CD4-positive, alpha-beta T cell treated with Interleukin-21 for 1 hour (primary cell): ENCODE data around the gene CES4A.
"Not testable (repeated sequence)": the region's sequence is repeated elsewhere in the genome, so short reads cannot be mapped to it uniquely, and the experiment has no call there.

Source experiments
- DNase-seq: peaks from one replicate; pipeline ENCODE4 v3.0.0-alpha.2; 2020

CES4A gene

DNA sequence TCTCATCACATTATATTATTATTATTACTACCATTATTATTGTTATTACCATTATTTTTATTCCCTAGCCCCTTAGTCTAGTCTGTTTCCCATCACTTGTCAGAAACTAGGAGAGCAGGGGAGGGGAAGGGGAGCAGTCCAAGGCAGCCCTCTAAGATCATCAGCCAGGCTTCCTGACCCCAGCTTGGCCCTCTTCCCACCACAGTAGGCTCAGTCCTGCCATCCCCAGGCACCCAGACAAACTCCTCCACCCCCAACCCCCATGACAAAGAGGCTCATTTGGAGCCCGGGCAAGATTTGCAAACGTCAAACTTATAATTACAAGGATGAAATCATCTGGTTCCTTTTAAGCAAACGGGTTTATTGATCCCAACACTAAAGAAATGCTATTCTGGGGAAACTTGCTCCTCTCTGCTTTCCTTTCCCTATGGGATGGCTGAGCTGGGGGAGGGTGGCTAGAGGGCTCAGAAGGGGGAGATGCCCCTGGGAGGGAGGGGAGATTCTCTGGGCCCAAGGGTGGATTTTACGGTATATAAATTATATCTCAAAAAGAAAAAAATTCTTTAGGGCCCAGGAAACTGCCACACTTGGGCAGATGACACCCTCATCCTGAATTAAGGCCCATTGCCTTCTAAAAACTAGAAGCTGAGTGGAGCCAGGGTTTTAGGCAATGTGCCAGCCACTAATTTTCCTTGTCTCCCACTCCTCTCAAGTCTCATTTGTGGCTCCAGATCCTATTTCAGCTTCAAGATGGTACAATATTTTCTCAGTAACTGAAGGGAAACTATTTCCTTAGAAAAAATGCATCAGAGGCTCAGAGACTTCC is 36.2 kb downstream of the CES4A start:
- DNase-seq, result no peak

DNA sequence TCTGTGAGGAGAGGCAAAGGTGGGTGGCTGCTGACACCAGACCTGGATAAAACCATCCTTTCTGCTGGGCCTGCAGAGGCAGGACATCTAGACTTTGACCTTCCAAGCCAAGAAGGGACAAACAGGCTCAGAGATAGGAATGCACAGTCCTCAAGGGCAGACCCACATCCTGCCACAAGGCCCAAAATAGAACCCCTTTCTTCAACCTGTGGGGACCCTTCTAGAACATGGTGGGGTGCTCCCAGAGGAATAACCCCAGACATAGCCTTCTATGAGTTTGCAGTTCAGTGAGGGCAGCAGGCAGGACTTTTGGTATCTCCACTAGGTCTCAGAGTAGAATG is 36.8 kb downstream of the CES4A start:
- DNase-seq, result no peak

DNA sequence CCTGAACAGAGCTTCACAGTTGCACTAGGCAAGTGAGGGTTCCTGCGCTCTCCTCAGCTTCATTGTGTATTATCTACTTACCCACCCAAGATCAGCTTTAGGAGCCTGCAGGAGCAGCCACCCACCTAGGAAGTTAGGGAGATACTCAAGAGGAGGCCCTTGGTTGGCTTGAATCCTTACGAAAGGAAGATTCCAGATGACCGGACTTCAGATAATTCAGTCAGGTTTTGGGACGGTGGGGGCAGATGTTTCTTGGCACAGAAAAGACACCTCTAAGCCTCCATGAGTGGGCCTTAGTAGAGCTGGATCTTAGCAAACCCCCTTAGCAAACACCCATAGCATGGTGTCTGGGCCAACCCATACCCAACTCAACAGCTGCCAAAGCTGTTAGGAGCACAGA is 38.2 kb downstream of the CES4A start:
- no peak for DNase-seq

DNA sequence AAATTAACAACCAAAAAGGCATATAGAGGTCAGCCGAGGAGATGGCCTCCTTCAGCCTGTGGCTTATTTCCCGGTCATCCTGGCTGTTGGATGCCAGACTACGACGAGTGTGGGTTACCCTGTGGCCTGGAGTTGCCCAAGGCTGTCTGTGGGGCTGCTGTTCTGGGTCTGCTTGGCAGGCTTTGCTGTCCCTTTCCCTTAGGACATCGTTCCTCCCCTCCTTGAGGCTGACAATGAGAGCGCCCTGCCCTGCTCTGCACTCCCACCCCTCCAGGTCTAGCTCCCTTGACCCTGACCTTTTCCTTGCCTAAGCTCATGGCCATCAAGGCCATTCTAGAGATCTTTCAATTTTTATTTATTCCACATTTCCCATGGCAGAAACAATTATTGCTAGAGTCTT is 38.7 kb downstream of the CES4A start:
- DNase-seq, result no peak

DNA sequence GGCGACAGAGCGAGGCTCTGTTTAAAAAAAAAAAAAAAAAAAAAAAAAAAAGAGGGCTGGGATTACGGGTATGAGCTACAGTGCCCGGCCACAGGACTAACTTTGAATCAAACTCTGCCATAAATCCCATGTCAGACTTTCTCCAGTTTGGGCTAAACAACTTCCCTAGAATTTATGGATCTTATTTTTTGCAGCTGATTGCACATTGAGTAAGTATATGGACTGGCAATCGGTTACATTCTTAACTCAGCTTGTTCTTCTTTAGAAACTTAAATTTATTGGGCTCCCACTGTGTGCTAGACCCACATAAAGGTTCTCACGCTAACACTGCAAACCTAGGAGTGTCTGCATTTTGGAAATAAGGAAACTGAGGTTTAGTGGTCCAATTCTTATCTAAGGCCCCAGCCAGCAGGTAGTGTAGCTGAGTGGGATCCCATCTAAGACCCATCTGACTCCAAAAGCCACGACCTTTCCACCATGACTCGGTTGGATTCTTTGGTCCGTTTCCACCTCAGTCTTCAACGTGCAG is 39.8 kb downstream of the CES4A start:
- no peak for DNase-seq

DNA sequence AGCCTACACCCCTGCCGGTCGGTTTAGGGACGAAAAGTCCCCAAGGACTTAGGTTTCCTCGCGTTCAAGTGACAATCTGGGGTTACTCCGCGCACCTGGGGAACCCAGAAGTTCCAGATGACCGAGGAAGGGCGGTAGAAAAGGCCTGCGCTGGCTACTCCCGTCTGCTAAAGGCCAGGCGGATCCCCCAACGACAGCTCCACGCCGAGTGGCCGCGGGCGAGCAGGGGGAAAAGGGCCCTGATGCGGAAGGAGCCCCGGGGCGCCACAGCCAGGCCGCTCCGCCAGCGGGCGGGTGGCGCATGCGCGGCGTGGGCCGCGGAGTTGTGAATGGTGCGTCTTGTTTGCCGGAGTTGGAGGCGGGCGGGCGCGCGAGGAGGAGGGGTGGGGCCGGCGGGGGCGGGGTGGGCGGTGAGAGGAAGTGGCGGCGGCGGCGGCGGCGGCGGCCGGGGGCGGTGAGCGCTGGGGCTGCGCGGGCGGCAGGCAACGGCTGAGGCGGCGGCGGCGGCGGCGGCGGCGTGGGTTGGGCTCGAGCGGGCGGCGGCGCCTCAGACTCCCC is 40.4 kb downstream of the CES4A start, which contains the start of gene CBFB:
Gene CBFB, plus strand, starts transcription at position 454 of the 558 bp plus-strand sequence. CDS start 259 bp downstream, outside the sequence.
- peak; percentile 95 for DNase-seq

DNA sequence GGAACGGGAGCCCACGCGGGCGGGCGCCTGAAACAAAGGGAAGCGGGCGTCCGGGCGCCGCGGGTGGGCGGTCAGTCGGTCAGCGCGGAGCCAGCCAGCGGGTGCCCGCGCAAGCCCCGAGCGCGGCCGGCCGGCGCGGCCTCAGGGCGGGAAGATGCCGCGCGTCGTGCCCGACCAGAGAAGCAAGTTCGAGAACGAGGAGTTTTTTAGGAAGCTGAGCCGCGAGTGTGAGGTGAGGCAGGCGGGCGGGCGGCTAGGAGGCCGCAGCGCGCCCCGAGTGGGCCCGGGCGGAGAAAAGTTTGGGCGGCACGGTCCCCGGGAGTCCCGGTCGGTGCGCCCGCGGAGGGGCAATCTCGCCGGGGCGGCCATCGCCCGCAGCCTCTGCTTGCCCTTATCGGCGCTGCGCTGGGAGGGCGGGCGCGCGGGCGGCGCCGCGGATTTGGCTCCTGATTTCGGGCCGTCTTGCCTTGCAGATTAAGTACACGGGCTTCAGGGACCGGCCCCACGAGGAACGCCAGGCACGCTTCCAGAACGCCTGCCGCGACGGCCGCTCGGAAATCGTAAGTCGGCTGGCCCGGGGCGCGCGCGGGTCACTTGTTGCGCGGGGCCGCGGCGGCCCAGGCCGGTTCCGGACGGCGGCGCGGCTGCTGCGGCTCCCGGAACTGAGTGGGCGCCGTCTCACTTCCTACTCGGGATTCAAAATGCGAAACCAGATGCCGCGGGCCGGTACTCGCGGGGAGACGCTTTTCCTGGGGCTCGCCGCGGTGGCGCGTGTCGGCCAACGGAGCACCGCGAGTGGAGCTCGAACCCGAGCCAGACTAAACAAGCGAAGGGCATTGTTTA is 41.1 kb downstream of the CES4A start:
- DNase-seq, result peak; percentile 55

DNA sequence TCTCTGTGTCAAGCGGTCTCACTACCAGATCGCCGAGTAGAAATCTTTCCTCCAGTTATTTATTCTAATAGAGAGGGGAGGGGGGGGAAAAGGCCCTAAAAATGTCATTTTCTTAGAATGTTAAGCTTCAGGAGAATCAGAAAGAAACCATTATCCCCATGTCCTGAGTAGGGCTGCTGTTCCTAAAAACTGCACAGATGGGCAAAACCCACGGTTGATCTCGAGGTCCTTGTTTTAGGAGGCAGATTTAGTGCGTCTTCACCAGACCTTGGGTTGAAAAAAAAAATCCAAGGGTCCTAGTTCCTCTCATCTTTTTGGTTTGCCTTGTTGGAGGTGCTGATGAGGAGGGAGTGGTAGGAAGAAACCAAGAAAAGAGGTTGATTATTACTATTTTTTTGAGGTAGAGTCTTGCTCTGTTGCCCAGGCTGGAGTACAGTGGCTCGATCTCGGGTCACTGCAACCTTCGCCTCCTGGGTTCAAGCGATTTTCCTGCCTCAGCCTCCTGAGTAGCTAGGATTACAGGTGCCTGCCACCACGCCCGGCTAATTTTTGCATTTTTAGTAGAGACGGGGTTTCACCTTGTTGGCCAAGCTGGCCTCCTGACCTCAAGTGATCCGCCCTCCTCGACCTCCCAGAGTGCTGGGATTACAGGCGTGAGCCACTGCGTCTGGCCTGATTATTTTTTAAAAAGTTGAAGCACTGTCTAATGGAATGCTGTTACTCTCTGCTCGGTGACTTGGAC is 42.0 kb downstream of the CES4A start:
- no peak for DNase-seq

DNA sequence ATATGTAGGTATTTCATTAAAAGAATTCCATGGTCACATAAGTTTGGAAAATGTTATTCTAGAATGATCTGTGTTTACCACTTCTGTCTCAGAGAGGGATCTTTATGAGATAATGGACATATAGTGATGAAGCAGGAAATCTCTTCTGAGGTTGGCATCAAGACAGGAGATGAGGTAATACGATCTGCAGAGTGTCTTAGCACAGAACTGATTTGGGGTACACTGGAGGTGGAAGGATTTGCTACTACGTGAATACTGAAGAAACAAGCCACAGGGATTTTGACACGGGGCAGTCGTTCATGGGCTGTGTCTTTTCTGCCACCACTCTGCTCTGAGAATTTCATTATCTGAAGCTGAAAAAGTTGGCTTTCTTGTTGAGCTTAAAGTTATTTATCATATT is 46.1 kb downstream of the CES4A start:
- no peak for DNase-seq

DNA sequence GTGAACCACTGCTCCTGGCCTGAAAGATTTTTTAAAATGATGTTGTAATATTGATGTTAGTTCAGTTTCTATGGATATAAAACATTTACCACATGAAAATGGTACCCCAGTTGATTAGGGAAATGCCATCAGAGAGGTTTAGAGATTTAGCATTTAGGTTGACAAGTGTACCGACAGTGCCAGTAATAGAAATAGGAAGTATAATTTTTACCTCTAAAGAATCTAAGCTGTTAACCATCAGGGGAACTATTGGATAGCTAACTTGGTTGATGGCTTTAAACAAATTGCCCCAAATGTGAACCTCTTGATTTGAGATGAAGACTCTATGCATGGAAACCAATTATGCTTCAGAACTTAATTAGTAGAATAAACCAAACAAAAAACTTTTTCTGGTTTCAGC is 47.0 kb downstream of the CES4A start:
- no peak for DNase-seq

DNA sequence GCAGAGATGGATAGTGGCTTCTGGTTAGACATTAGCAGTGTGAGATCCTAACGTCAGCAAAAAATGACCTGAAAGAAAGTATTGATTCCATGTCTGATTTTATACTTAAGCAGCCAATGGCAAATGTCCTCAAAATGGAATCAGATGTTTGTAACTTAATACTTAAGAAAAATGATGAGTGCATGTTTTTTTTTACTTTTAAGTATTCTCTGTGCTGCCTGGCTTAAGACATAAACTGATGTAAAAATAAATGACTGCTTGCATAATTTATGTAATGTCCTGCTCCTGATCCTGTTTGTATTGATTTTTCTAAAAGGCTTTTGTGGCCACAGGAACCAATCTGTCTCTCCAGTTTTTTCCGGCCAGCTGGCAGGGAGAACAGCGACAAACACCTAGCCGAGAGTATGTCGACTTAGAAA is 47.9 kb downstream of the CES4A start:
- no peak for DNase-seq

DNA sequence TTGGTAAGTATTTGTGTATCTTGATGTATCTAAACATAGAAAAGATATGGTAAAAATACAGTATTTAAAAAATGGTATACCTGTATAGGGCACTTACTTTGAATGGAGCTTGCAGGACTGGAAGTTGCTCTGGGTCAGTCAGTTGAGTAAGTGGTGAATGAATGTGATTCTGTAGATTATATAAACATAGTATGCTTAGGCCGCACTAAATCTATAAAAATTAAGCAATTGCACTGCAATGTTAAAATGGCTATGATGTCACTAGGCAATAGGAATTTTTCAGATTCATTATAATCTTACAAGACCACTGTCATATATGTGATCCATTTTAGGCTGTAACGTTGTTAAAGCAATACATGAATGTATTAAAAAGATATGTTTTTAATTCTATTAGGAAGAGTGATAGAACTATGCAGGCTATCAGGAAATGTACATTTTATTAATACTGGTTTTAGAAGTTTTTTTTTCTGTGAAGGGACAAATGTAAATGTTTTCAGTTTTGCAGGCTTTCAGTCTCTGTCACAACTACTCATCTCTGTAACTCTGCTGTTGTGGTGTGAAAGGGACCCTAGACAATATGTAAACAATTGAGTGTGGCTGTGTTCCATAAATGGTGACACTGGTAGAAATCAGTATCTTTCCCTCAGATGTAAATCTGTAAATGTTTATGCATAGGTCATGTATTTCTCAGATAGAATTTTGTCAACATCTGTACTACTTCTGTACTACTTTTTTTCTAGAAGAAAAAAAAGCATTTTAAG is 51.1 kb downstream of the CES4A start:
- no peak for DNase-seq

DNA sequence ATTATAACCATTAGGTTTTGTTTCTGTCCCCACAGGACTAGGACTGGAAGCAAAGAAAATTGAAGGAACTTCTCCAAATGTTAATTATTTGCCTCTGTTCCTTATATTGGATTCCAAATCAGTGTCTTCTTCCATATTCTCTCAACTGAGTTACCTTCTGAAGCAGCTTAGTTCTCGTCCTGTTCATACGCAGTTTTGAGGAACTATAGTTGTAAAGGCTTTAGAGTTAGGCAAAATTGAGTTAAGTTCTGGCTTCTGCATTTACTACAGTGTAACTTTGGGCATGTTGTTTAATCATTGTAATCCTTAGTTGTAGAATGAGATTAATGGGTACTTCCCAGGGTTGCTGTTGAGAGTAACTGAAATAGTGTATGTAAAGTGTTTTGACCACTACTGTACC is 51.8 kb downstream of the CES4A start:
- no peak for DNase-seq

DNA sequence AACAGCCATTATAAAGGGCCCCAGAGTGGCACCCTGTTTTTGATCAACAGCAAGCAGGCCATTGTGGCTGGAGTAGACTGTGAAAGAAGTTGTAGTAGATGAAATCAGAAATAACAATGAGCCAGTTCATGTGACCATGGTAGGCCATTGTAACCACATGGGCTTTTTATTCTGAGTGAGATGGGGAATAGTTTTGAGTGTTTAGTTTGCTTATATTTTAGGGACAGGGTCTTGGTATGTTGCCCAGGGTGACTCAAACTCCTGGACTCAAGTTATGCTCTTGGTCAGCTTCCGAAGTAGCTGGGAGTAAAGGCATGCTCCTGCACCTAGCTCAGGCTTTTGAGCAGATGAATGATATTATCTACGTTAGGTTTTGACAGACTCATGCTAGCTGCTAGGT is 52.5 kb downstream of the CES4A start:
- DNase-seq, result no peak

DNA sequence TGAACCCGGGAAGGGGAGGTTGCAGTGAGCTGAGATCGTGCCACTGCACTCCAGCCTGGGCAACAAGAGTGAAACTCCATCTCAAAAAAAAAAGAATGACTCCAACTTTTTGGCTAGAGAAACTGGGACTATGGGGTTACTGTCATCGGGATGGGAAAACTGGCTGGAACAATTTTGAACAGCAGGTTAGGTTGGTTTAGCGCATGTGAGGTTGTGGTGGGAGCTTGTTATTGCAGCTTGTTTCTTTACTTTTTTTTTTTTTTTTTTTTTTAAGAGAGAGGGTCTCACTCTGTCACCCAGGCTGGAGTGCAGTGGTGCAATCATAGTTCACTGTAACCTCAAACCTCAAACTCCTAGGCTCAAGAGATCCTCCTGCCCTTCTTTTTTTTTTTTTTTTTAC is 53.1 kb downstream of the CES4A start:
- DNase-seq, result not testable (repeated sequence)

DNA sequence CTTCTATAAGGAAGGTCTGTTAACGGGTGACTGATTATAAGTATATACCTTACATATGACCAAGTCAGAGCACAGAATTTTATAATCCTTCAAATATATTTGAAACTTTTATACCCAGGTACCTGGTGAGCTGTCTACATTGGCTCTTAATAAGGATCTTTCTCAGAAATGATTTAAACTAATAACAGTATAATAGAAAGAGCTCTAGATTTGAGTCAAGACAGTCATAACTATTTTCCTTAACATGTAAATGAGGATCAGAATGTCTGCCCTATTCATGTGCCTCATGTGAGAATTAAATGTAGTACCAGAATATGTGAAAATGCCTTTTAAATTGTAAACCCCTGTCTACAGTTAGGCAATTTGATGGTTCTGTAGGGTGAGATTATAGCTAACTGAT is 55.0 kb downstream of the CES4A start:
- no peak for DNase-seq

DNA sequence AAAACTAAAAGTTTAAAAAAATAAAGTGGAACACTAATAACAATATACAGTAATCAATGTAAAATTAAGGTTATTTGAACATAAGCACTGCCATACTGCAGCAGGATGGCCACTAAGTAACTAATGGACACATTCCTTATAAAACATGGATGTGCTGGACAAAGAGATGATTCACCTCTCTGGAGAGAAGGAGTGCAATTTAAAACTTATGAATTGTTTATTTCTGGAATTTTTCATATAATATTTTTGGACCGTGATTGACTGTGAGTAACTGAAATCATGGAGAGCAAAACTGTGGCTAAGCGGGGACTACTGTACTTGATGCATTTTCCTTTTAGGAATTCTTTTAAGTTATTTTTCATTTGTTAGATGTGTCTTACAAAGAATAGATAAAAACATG is 62.4 kb downstream of the CES4A start:
- DNase-seq, result no peak

DNA sequence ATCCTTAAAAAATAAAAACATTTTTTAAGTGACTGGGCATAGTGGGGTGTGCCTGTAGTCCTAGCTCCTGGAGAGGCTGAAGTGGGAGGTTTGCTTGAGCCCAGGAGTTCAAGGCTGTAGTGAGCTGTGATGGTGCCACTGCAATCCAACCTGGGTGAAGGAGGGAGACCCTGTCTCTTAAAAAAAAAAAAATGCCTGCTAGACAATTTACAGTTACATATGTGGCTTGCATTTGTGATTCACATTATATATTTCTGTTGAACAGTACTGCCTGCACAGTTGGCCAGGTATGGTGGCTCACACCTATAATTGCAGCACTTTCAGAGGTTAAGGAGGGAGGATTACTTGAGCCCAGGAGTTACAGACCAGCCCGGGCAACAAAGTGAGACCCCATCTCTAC is 64.0 kb downstream of the CES4A start:
- no peak for DNase-seq

DNA sequence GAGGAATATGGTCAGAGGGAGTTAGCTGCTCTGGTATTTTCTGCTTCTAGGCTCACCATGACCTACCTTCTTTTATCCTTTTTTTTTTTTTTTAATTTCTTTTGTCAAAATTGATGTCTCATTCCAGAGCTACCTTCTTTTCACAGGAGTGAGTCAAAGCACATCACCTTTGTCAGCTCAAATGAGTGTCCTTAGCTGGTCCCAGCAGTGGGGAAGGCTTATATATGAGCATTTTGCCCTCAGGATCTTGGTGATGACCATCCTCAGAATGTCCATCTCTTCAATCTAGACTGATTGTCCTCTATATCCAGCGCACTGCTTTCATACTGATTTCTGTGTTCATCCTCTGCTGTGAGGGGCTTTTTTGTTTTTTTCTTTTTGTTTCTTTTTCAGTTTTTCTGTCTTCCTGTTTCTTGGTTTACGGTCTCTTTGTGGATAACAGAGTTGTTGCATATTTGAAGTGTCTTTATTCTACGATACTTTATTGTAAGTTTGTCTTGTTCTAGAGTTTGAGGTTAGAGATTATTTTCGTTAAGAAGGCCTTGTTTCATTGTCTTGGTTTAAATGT is 65.5 kb downstream of the CES4A start:
- peak; percentile 17 for DNase-seq

DNA sequence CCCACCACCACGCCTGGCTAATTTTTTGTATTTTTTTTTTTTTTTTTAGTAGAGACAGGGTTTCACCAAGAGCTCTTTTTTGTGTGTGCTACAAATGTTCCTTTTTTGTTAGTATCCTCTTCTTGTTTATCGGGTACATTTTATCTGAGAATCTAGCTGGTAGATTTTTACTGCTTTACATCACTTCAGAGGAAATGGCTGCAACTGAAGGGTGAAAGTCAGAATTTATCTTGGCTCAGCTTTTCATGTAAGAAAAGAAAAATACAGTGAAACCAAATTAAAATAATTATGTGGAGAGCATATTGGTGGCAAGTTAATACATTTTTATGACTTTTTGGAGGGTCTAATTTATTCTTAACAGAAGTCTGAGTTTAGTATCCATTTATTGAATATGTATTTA is 66.5 kb downstream of the CES4A start:
- DNase-seq, result no peak

DNA sequence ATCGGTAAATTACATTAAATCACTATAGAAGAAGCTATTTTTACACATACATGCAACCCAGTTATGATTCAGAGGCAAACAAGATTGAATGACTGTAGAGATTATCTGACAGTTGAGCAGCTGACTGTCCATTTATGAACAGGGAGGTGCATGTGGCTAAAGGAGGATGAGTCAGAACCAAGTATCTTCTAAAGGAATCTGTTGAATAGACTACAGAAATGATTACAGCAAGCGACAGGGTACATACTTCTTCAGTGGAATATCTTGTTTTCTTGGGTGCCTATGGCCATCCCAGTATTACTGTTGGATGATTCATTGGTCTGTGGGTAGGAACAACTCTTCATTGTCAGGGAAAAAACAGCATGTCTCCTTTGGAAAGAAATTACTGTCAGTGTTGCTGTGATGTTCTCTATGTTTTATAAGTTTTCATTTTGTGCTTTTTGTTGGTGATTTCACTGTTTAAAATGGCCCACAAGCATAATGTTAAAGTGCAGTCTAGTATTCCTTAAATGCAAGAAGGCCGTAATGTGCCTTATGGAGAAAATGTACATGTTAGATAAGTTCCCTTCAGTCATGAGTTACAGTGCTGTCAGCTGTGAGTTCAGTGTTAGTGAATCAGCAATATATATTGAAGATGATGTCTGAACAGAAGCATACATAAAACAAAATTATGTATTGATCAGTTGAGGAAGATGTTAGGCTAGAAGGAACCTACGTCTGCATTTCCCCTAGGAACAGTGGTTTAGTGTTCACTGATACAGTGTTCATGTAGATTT is 67.5 kb downstream of the CES4A start:
- DNase-seq, result no peak
